HL-60 (cell line): Measurements from ENCODE around the gene RNF128.

Experiments used
- DNase-seq, 2 experiments: peaks; one replicate each; pipeline ENCODE4 v3.0.0-alpha.2; 2010 to 2020; ENCODE audit warnings: low read depth in 1 of 2, low spot score in 1 of 2
- H3K27ac ChIP-seq: fragments of 250-450 bp; sonication (Bioruptor Pico); replicated peaks from 2 replicates; pipeline ENCODE4 v1.5.1; 2020; ENCODE audit warnings: mild to moderate bottlenecking, moderate library complexity
- H3K27me3 ChIP-seq: fragments of 250-450 bp; sonication (Bioruptor Pico); 2 replicates; pipeline ENCODE4 v1.5.1; 2021; ENCODE audit warnings: mild to moderate bottlenecking, moderate library complexity; ENCODE audit not compliant: insufficient read depth, poor library complexity, severe bottlenecking
- H3K4me3 ChIP-seq: replicated peaks from 2 replicates; pipeline ENCODE4 v1.5.1; 2011; ENCODE audit warnings: mild to moderate bottlenecking, control low read depth, low read length; ENCODE audit not compliant: insufficient read depth
- CTCF ChIP-seq: IDR thresholded peaks from one replicate; pipeline ENCODE4 v1.5.1; 2011; ENCODE audit warnings: low read length, control low read depth, inconsistent platforms; ENCODE audit not compliant: insufficient read depth
- GABPA ChIP-seq: IDR thresholded peaks from 2 replicates; pipeline ENCODE4 v1.6.1; 2012; ENCODE audit warnings: low read depth
- POLR2AphosphoS5 ChIP-seq: IDR thresholded peaks from 2 replicates; pipeline ENCODE4 v1.6.1; 2012; ENCODE audit warnings: low read depth
- REST ChIP-seq: IDR thresholded peaks from 2 replicates; pipeline ENCODE4 v1.6.1; 2012; ENCODE audit warnings: low read depth; ENCODE audit not compliant: insufficient replicate concordance
- SPI1 ChIP-seq: IDR thresholded peaks from 2 replicates; pipeline ENCODE4 v1.6.1; 2012; ENCODE audit warnings: low read depth, mild to moderate bottlenecking, borderline replicate concordance

Gene RNF128

GRCh38 chrX:106710771-106711170, 15.7 kb upstream of the RNF128 start:
- TF ChIP-seq POLR2AphosphoS5 (no peak), GABPA (no peak), REST (no peak), SPI1 (no peak), CTCF (no peak)
- Histone ChIP-seq H3K4me3 (no peak overlapping the region), H3K27me3 (no peaks in the 10 kb centered on the region), H3K27ac (no peak overlapping the region)
- DNase-seq, result no peak

- no peak for TF ChIP-seq CTCF
- no peak for TF ChIP-seq POLR2AphosphoS5
- TF ChIP-seq SPI1, result no peak
- TF ChIP-seq REST, result no peak
- no peak for TF ChIP-seq GABPA
- H3K4me3 ChIP-seq, result no peak overlapping the region
- H3K27me3 ChIP-seq, result no peaks in the 10 kb centered on the region
- no peak overlapping the region for H3K27ac ChIP-seq
- no peak for DNase-seq
These were observed 15.1 kb upstream of the RNF128 start for GRCh38 chrX:106711375-106711774.

- Histone ChIP-seq H3K4me3 (no peak overlapping the region), H3K27me3 (no peaks in the 10 kb centered on the region), H3K27ac (no peak overlapping the region)
- no peak for DNase-seq
- no peak for TF ChIP-seq SPI1
- no peak for TF ChIP-seq GABPA
- no peak for TF ChIP-seq REST
- TF ChIP-seq CTCF, result no peak
- no peak for TF ChIP-seq POLR2AphosphoS5
These were observed 10.5 kb upstream of the RNF128 start for GRCh38 chrX:106716004-106716403.
